Kidney (tissue), 14 donors: ENCODE results near the gene CPM. TPM values are rescaled to one million over a fixed set of nuclear protein-coding genes. Genes with fewer than 3 reads are reported as not detected.
"Not testable (repeated sequence)": the region's sequence is repeated elsewhere in the genome, so short reads cannot be mapped to it uniquely, and the experiment has no call there.

ENCODE experiments used
- DNase-seq, 5 donors: peaks; one replicate each; pipeline ENCODE4 v3.0.0-alpha.2; 2013 to 2020
- FAIRE-seq: peaks from 2 replicates; lab custom pipeline; 2012; peaks lifted over from hg19 to GRCh38; lab: Jason Lieb, UNC
- H3K27ac ChIP-seq, 2 donors: one replicate each; pipeline ENCODE4 v1.7.0; 2013; ENCODE audit warnings: low read depth in 2 of 2, low read length in 2 of 2, inconsistent platforms in 1 of 2
- H3K27me3 ChIP-seq: one replicate; pipeline ENCODE4 v1.7.1; 2013; ENCODE audit warnings: low read length, inconsistent platforms; ENCODE audit not compliant: control insufficient read depth, insufficient read depth
- H3K36me3 ChIP-seq, 3 donors: one replicate each; pipeline versions ENCODE4 v1.7.0 to v1.7.1; 2013; ENCODE audit warnings: low read length in 3 of 3, control low read depth in 1 of 3, inconsistent platforms in 1 of 3; ENCODE audit not compliant: insufficient read depth in 3 of 3, control insufficient read depth in 2 of 3
- H3K4me1 ChIP-seq, 3 donors: one replicate each; pipeline versions ENCODE4 v1.7.0 to v1.7.1; 2013; ENCODE audit warnings: low read length in 3 of 3, inconsistent platforms in 1 of 3, low read depth in 1 of 3; ENCODE audit not compliant: control insufficient read depth in 2 of 3, insufficient read depth in 2 of 3
- H3K4me3 ChIP-seq, 3 donors: one replicate each; pipeline versions ENCODE4 v1.7.0 to v1.8.1; 2013; ENCODE audit warnings: low read length in 3 of 3, control low read depth in 1 of 3, inconsistent platforms in 1 of 3
- H3K9ac ChIP-seq, 3 donors: one replicate each; pipeline versions ENCODE4 v1.7.0 to v1.7.1; 2013; ENCODE audit warnings: low read length in 3 of 3, control low read depth in 1 of 3, inconsistent platforms in 1 of 3
- H3K9me3 ChIP-seq, 3 donors: one replicate each; pipeline versions ENCODE4 v1.7.0 to v1.7.1; 2013; ENCODE audit warnings: low read length in 3 of 3, control low read depth in 1 of 3, inconsistent platforms in 1 of 3; ENCODE audit not compliant: control insufficient read depth in 2 of 3, insufficient read depth in 1 of 3
- CTCF ChIP-seq: IDR thresholded peaks from 3 replicates; pipeline ENCODE4 v1.5.1; 2012; ENCODE audit warnings: mild to moderate bottlenecking, moderate library complexity, borderline replicate concordance; ENCODE audit not compliant: insufficient read depth; ENCODE audit errors: extremely low read depth
- intact Hi-C: fragments of 100-400 bp; cut with DNase I; formaldehyde crosslinking; loops from one replicate; pipeline ENCODE4 v1.11.1; 2022
- polyA plus RNA-seq: library from polyadenylated mRNA; stranded (reverse); fragments of 350-450 nt; fragmentation: Illumina TruSeq; extraction: RNeasy Lipid Tissue Mini Kit (QIAGEN cat#74804); gene quantifications from one replicate; pipeline ENCODE4 v1.2.3, GENCODE V29; 2014; ENCODE audit warnings: low read depth, low replicate concordance; ENCODE audit not compliant: insufficient read depth
- total RNA-seq: library from RNA; stranded (reverse); fragmentation: NEBNext Ultra II Directional; extraction: Animal tissue kit (Norgen Biotek cat#: 25700); gene quantifications from one replicate; pipeline ENCODE4 v1.2.1, GENCODE V29; 2021
- donor health status: control.
- donor health status: control.
- donor health status: control.
- donor health status: control.
- donor health status: control.
- donor health status: DM: yes; HTN: yes; CAD: no.
- donor health status: Normal renal cell carcinoma (clear cell type).

Gene CPM
- total and polyA plus RNA-seq, 2 donors from 2014 or later = 35.7 to 144 TPM

GRCh38 chr12:68812553-68813241 is 120.3 kb downstream of the CPM start:
- Histone ChIP-seq H3K9ac (no peak overlapping the region), H3K27me3 (no peaks in the 10 kb centered on the region), H3K36me3 (peaks cover 6 to 14% (median 12%) of the 10 kb centered on the region in 3 donors), H3K4me1 (peaks cover 0 to 3% (median 2%) of the 10 kb centered on the region in 3 donors), H3K9me3 (no peaks in the 10 kb centered on the region), H3K27ac (no peak overlapping the region), H3K4me3 (no peak overlapping the region)
- intact Hi-C loops = no loop called here
- FAIRE-seq = no peak
- no peak for DNase-seq
- no peak for TF ChIP-seq CTCF

- DNase-seq = not testable (repeated sequence)
Measured at GRCh38 chr12:68811573-68811972, 121.4 kb downstream of the CPM start.

GRCh38 chr12:68810027-68810389 is 123.0 kb downstream of the CPM start:
- H3K36me3 ChIP-seq, DNase-seq, H3K9ac ChIP-seq, intact Hi-C loops, H3K4me1 ChIP-seq, H3K27ac ChIP-seq, FAIRE-seq, H3K9me3 ChIP-seq, H3K27me3 ChIP-seq, H3K4me3 ChIP-seq: not testable (repeated sequence)

More at GRCh38 chr12:68811573-68811972, 121.4 kb downstream of the CPM start:
- H3K27ac ChIP-seq, H3K36me3 ChIP-seq, H3K4me1 ChIP-seq, intact Hi-C loops, H3K9me3 ChIP-seq, H3K27me3 ChIP-seq, H3K4me3 ChIP-seq, FAIRE-seq, H3K9ac ChIP-seq: not testable (repeated sequence)

- Histone ChIP-seq H3K9me3 (no peaks in the 10 kb centered on the region), H3K9ac (peak overlapping the region; percentile 24 to 99 (median 72)), H3K27me3 (no peaks in the 10 kb centered on the region), H3K27ac (peak overlapping the region; percentile 98 to 99), H3K4me1 (peaks cover 0 to 3% (median 2%) of the 10 kb centered on the region in 3 donors), H3K4me3 (peak overlapping the region; percentile 65 to 94 (median 86)), H3K36me3 (peaks cover 1 to 4% (median 4%) of the 10 kb centered on the region in 3 donors)
- intact Hi-C loops = no loop called here
- no peak for DNase-seq
- no peak for FAIRE-seq
- no peak for TF ChIP-seq CTCF
Measured at GRCh38 chr12:68809190-68810026, 123.6 kb downstream of the CPM start.
